CD4-positive, alpha-beta memory T cell (primary cell): ENCODE data around the gene EGFL7. TPM values are rescaled to one million over a fixed set of nuclear protein-coding genes. Genes with fewer than 3 reads are reported as not detected.

Source experiments
- CTCF ChIA-PET: fragments of 350-600 bp; sonication (Branson Sonifier 250); formaldehyde crosslinking; loops from one replicate; lab custom pipeline; 2021; ENCODE audit warnings: inconsistent platforms; ENCODE audit not compliant: partially characterized antibody; lab: Charles Lee
- POLR2A ChIA-PET: fragments of 350-600 bp; sonication (Branson Sonifier 250); formaldehyde crosslinking; loops from one replicate; lab custom pipeline; 2021; ENCODE audit not compliant: partially characterized antibody; lab: Charles Lee
- DNase-seq, 5 donors: peaks; one replicate each; pipeline versions ENCODE4 v3.0.0 to v3.0.0-alpha.2; 2020 to 2022; ENCODE audit warnings: mixed read lengths in 1 of 5
- H3K27ac ChIP-seq: one replicate; pipeline ENCODE4 v1.7.0; 2013; ENCODE audit warnings: low read depth, low read length
- H3K27me3 ChIP-seq: 2 replicates; pipeline ENCODE4 v1.7.0; 2013; ENCODE audit warnings: mild to moderate bottlenecking, low read length, moderate library complexity; ENCODE audit not compliant: insufficient read depth
- H3K36me3 ChIP-seq: 2 replicates; pipeline ENCODE4 v1.7.0; 2013; ENCODE audit warnings: mild to moderate bottlenecking, low read length, moderate library complexity; ENCODE audit not compliant: insufficient read depth
- H3K4me1 ChIP-seq: 2 replicates; pipeline ENCODE4 v1.7.0; 2013; ENCODE audit warnings: mild to moderate bottlenecking, low read length, moderate library complexity; ENCODE audit not compliant: insufficient read depth
- H3K4me3 ChIP-seq, 2 donors: one replicate each; pipeline ENCODE4 v1.7.0; 2013; ENCODE audit warnings: low read length in 2 of 2, mild to moderate bottlenecking in 1 of 2
- H3K9me3 ChIP-seq, 2 donors: one replicate each; pipeline ENCODE4 v1.7.0; 2013; ENCODE audit warnings: low read length in 2 of 2, control low read depth in 1 of 2; ENCODE audit not compliant: control insufficient read depth in 1 of 2
- H3K27ac Mint-ChIP-seq, 7 donors: one replicate each; pipeline ENCODE4 v1.8.0; 2020 to 2021; ENCODE audit warnings: mixed read lengths in 7 of 7, mild to moderate bottlenecking in 6 of 7, inconsistent platforms in 3 of 7, moderate library complexity in 3 of 7
- H3K27me3 Mint-ChIP-seq, 2 donors: one replicate each; pipeline ENCODE4 v1.8.0; 2020 to 2021; ENCODE audit warnings: mixed read lengths in 2 of 2
- H3K36me3 Mint-ChIP-seq, 2 donors: one replicate each; pipeline ENCODE4 v1.8.0; 2020 to 2021; ENCODE audit warnings: mixed read lengths in 2 of 2, inconsistent platforms in 1 of 2, mild to moderate bottlenecking in 1 of 2
- H3K4me1 Mint-ChIP-seq, 4 donors: one replicate each; pipeline ENCODE4 v1.8.0; 2020 to 2021; ENCODE audit warnings: mixed read lengths in 4 of 4, mild to moderate bottlenecking in 1 of 4
- H3K4me3 Mint-ChIP-seq, 8 donors: one replicate each; pipeline ENCODE4 v1.8.0; 2020 to 2021; ENCODE audit warnings: mixed read lengths in 8 of 8, mild to moderate bottlenecking in 7 of 8, moderate library complexity in 6 of 8, inconsistent platforms in 3 of 8
- H3K9me3 Mint-ChIP-seq, 8 donors: one replicate each; pipeline ENCODE4 v1.8.0; 2020 to 2021; ENCODE audit warnings: mixed read lengths in 8 of 8, mild to moderate bottlenecking in 5 of 8, inconsistent platforms in 3 of 8, moderate library complexity in 1 of 8
- intact Hi-C: fragments of 100-400 bp; cut with micrococcal nuclease; formaldehyde crosslinking; loops from one replicate; pipeline ENCODE4 v1.15.1; 2023
- polyA plus RNA-seq, 2 donors: library from polyadenylated mRNA; unstranded; fragments of 300-500 nt; fragmentation: Illumina TruSeq; gene quantifications; one replicate each; pipeline ENCODE4 v1.2.3, GENCODE V29; 2021
- total RNA-seq, 2 experiments: library from RNA; stranded (reverse); gene quantifications; one replicate each; pipeline ENCODE4 v1.2.3, GENCODE V29; 2021

Gene EGFL7
- total and polyA plus RNA-seq, 4 experiments from 2014 or later = 0.64 TPM; not detected in 3

DNA sequence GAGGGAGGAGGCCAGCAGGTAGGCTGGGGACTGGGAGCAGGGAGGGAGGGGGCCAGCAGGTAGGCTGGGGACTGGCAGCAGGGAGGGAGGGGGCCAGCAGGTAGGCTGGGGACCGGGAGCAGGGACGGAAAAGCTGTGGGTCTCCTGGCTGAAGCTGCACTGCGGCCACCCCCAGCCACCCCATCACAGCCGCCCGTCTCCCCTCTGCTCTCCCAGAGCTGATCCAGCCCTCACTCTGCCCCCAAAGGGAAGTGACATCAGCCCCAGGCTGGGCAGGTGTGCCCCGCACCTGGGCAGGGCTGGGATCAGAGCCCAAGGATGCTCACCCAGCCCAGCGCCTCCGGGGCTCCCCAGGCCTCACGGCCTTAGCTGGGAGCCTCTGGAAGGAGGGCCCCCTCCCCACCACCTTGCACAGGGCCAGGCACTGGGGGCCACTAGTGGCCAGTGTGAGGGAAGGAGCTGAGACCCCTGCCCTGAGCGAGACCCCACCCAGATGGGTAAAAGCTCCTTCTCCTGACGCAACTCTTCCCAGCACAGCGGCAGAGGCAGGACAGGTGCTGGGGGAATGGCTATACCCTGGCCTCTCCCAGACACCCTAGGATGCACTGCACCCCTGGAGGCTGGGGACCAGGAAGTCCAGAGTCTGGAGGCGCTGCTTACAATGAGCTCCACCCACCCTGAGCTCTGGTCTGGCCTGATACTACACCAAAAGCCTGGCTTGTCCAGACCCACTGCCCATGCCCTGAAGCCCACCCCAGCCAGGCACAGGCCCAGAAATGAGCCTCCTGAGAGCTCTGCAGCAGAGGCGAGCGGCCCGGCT lies 13.0 kb downstream of the EGFL7 start:
- ChIA-PET CTCF (interaction anchor here (1.2 kb wide), 1 partner anchor 11 kb away, joined by 3 read pairs; no protein-coding TSS in a partner anchor), POLR2A (no interaction called here)
- Mint-ChIP-seq H3K36me3 (peaks cover 0 to 5% of the 10 kb centered on the region in 2 donors), H3K27me3 (no peaks in the 10 kb centered on the region), H3K27ac (no peak overlapping the region), H3K4me3 (no peak overlapping the region), H3K4me1 (peaks cover 0 to 6% (median 0%) of the 10 kb centered on the region in 4 donors), H3K9me3 (no peaks in the 10 kb centered on the region)
- H3K36me3 ChIP-seq = no peaks in the 10 kb centered on the region
- intact Hi-C loops = no loop called here
- no peaks in the 10 kb centered on the region for H3K9me3 ChIP-seq
- no peaks in the 10 kb centered on the region for H3K4me1 ChIP-seq
- H3K4me3 ChIP-seq = no peak overlapping the region
- H3K27me3 ChIP-seq = no peaks in the 10 kb centered on the region
- no peak overlapping the region for H3K27ac ChIP-seq
- no peak for DNase-seq

DNA sequence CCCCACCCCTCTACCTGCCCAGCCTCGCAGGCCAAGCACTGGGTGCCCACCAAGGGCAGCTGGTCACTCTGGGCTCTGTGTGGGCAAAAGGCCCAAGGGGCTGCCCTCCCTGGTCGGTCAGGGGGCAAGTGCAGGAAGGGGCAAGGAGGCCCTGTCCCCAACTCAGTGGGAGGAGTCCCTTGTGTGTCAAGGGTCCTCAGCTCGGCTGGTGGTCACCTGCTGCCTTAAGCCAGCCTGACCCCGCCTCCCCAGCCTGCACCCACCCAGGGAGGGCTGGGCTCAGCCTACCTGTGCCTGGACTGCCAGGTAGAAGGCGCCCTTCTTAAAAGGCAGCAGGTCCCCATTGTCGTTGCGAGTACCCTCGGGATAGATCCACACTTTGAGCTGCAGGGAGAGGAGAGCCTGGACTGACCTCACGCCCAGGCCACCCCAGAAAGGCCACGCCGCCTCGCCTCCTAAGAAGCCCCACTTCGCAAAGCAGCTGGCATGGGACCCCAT lies 13.6 kb downstream of the EGFL7 start:
- Histone ChIP-seq H3K9me3 (no peaks in the 10 kb centered on the region), H3K4me1 (no peaks in the 10 kb centered on the region), H3K27me3 (no peaks in the 10 kb centered on the region), H3K36me3 (no peaks in the 10 kb centered on the region), H3K4me3 (no peak overlapping the region), H3K27ac (no peak overlapping the region)
- POLR2A ChIA-PET = no interaction called here
- no peaks in the 10 kb centered on the region for H3K9me3 Mint-ChIP-seq
- intact Hi-C loops = no loop called here
- CTCF ChIA-PET = interaction anchor here (1.2 kb wide), 1 partner anchor 12 kb away, joined by 3 read pairs; no protein-coding TSS in a partner anchor
- H3K27ac Mint-ChIP-seq = no peak overlapping the region
- peaks cover 0 to 6% (median 0%) of the 10 kb centered on the region in 4 donors for H3K4me1 Mint-ChIP-seq
- no peaks in the 10 kb centered on the region for H3K27me3 Mint-ChIP-seq
- H3K36me3 Mint-ChIP-seq = peaks cover 0 to 5% of the 10 kb centered on the region in 2 donors
- no peak for DNase-seq
- H3K4me3 Mint-ChIP-seq = no peak overlapping the region

DNA sequence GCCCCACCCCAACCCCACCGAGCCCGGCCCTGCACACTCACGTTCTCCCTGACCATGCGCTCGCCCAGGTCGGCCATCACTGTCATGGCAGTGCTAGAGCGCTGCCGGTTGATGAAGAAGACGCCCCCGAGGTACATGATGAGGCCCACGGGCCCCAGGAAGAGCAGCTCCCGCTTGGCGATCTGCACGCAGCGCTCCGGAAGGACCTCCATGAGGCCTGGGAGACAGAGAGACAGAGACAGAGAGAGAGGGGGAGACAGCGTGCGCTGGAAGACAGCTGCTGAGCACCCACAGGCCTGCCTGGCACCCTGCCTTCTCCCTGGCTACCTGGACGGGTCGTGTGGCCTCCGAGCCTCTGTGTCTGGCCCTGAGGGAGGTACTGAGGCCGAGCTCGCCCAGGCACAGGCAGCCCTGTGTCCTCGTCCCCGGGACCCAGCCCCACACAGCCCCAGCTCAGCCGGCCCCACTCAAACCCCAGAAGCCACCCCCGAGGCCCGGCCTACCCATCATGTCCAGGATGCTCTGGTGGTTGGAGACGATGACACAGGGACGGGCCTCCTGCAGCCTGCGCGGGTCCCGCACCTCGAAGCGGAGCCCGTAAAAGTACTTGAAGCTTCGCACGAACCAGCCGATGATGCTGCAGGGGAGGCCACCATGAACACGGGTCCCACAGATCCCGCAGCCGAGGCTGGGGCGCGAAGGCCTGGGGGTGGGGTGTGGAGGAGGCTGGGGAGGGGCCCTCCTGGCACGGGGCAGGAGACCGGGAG lies 14.4 kb downstream of the EGFL7 start:
- Histone ChIP-seq H3K27me3 (no peaks in the 10 kb centered on the region), H3K27ac (no peak overlapping the region), H3K36me3 (no peaks in the 10 kb centered on the region), H3K9me3 (no peaks in the 10 kb centered on the region), H3K4me1 (no peaks in the 10 kb centered on the region), H3K4me3 (no peak overlapping the region)
- no peaks in the 10 kb centered on the region for H3K9me3 Mint-ChIP-seq
- intact Hi-C loops = no loop called here
- no peaks in the 10 kb centered on the region for H3K27me3 Mint-ChIP-seq
- peaks cover 0 to 6% (median 0%) of the 10 kb centered on the region in 4 donors for H3K4me1 Mint-ChIP-seq
- H3K27ac Mint-ChIP-seq = no peak overlapping the region
- CTCF ChIA-PET = no interaction called here
- DNase-seq = no peak
- POLR2A ChIA-PET = no interaction called here
- H3K4me3 Mint-ChIP-seq = no peak overlapping the region
- peaks cover 0 to 5% of the 10 kb centered on the region in 2 donors for H3K36me3 Mint-ChIP-seq

DNA sequence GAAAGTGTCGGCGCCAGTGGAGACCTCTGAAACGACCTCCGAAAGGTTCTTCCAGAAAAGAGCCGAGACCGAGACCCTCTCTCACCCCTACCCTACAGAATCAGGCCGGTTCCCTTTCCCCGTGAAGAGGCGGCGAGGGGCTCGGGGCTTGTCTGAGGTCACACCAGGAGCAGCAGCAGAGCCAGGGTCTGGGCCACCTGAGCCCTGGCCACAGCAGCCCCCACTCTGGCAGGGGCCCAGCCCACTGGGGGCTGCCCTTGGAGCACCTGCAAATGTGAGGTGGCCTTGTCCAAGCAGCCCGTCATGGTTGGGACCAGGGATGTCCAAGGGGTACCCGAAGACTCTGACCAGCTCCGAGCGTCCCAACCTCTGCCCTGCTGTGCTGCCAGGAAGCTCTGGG lies 15.3 kb downstream of the EGFL7 start:
- Histone ChIP-seq H3K27me3 (no peaks in the 10 kb centered on the region), H3K4me1 (no peaks in the 10 kb centered on the region), H3K9me3 (no peaks in the 10 kb centered on the region), H3K27ac (no peak overlapping the region), H3K36me3 (no peaks in the 10 kb centered on the region), H3K4me3 (no peak overlapping the region)
- H3K4me3 Mint-ChIP-seq = no peak overlapping the region
- CTCF ChIA-PET = no interaction called here
- intact Hi-C loops = no loop called here
- no peak for DNase-seq
- H3K27ac Mint-ChIP-seq = no peak overlapping the region
- POLR2A ChIA-PET = no interaction called here
- peaks cover 0 to 5% of the 10 kb centered on the region in 2 donors for H3K36me3 Mint-ChIP-seq
- H3K9me3 Mint-ChIP-seq = no peaks in the 10 kb centered on the region
- H3K4me1 Mint-ChIP-seq = peaks cover 0 to 6% (median 0%) of the 10 kb centered on the region in 4 donors
- no peaks in the 10 kb centered on the region for H3K27me3 Mint-ChIP-seq

DNA sequence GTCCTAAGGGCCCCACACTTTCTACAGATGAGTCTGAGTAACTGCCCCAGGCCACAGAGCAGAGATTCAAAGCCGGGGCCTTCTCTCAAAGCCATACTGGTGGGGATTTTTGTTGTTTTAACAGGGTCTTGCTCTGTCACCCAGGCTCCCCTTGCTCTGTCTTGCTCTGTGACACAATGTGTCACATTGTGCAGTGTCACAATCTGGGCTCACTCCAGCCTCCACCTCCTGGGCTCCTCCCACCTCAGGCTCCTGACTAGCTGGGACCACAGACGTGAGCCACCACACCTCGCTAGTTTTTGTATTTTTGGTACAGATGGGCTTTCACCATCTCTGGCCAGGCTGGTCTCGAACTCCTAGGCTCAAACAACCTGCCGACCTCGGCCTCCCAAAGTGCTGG lies 15.9 kb downstream of the EGFL7 start:
- Mint-ChIP-seq H3K36me3 (peaks cover 0 to 5% of the 10 kb centered on the region in 2 donors), H3K27me3 (no peaks in the 10 kb centered on the region), H3K4me1 (peaks cover 0 to 6% (median under 1%) of the 10 kb centered on the region in 4 donors), H3K4me3 (no peak overlapping the region), H3K9me3 (no peaks in the 10 kb centered on the region), H3K27ac (no peak overlapping the region)
- CTCF ChIA-PET = no interaction called here
- Histone ChIP-seq H3K9me3 (no peaks in the 10 kb centered on the region), H3K27ac (no peak overlapping the region), H3K4me3 (no peak overlapping the region), H3K36me3 (no peaks in the 10 kb centered on the region), H3K27me3 (no peaks in the 10 kb centered on the region), H3K4me1 (no peaks in the 10 kb centered on the region)
- DNase-seq = no peak
- intact Hi-C loops = no loop called here
- POLR2A ChIA-PET = no interaction called here

DNA sequence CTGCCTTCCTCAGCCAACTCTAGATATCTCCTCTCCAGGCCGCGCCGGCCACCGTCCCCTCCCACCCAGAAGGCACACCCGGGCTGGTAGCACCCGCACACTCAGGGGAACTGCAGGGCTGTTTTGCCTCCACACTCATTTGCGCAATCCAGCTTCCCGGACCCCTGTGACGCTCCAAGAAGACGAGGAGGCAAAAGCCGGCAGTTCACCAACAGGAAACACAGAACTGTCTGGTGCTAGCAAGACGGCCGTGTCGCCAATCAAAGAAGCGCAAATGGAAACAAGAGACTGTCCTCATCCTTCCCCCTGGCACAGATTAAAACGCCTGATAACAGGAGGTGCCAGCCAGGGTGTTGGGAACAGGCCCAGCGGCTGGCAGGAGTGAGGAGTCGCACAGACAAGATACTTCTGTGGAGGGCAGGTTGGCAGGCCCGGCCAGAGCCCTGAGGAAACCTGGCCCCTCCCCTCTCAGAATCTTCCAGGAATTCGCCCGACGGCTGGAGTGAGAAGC lies 16.8 kb downstream of the EGFL7 start:
- intact Hi-C loops = no loop called here
- Mint-ChIP-seq H3K27ac (peak overlapping the region in 1 of 7 donors; percentile 60), H3K36me3 (peaks cover 0 to 3% of the 10 kb centered on the region in 2 donors), H3K4me1 (peaks cover 0 to 7% (median 3%) of the 10 kb centered on the region in 4 donors), H3K27me3 (no peaks in the 10 kb centered on the region), H3K4me3 (no peak overlapping the region), H3K9me3 (no peaks in the 10 kb centered on the region)
- POLR2A ChIA-PET = no interaction called here
- CTCF ChIA-PET = no interaction called here
- no peaks in the 10 kb centered on the region for H3K36me3 ChIP-seq
- H3K4me3 ChIP-seq = no peak overlapping the region
- H3K4me1 ChIP-seq = no peaks in the 10 kb centered on the region
- DNase-seq = no peak
- no peak overlapping the region for H3K27ac ChIP-seq
- no peaks in the 10 kb centered on the region for H3K9me3 ChIP-seq
- no peaks in the 10 kb centered on the region for H3K27me3 ChIP-seq

DNA sequence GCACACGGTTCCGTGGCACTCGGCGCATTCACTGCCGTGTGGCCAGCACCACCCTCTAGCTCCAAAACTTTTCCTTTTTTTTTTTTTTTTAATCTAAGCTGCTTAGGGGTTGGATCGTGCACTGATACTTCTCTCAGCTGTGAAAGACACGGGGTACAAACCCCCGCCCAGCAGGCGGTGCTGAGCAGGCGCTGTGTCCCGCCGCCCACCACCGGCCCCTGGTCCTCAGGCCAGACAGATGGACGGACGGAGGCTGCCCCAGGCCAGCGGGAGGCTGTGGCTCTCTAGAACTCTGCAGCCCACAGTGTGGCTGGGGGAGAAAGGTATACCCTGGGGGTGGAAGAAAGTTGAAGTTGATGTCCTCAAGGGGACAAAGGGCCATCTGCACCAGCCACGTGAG lies 18.3 kb downstream of the EGFL7 start:
- H3K9me3 ChIP-seq = no peaks in the 10 kb centered on the region
- no peaks in the 10 kb centered on the region for H3K27me3 ChIP-seq
- peaks cover 0 to 3% of the 10 kb centered on the region in 2 donors for H3K36me3 Mint-ChIP-seq
- H3K4me1 Mint-ChIP-seq = peaks cover 0 to 9% (median 3%) of the 10 kb centered on the region in 4 donors
- no peaks in the 10 kb centered on the region for H3K27me3 Mint-ChIP-seq
- no peak overlapping the region for H3K27ac ChIP-seq
- DNase-seq = no peak
- ChIA-PET POLR2A (no interaction called here), CTCF (interaction anchor here (1.9 kb wide), 1 partner anchor 9 kb away, joined by 5 read pairs; no protein-coding TSS in a partner anchor)
- no peaks in the 10 kb centered on the region for H3K36me3 ChIP-seq
- peaks cover 6% of the 10 kb centered on the region for H3K4me1 ChIP-seq
- H3K9me3 Mint-ChIP-seq = no peaks in the 10 kb centered on the region
- H3K4me3 Mint-ChIP-seq = no peak overlapping the region
- H3K4me3 ChIP-seq = no peak overlapping the region
- no peak overlapping the region for H3K27ac Mint-ChIP-seq
- intact Hi-C loops = no loop called here
